Activated naive CD4-positive, alpha-beta T cell treated with anti-CD3 and anti-CD28 coated beads, Interleukin-2, amount 50 U/mL, for 24 hours (primary cell): ENCODE results near the gene ABHD8.

Experiments
- H3K27ac Mint-ChIP-seq: one replicate; pipeline ENCODE4 v1.8.0; 2021; ENCODE audit warnings: mild to moderate bottlenecking, mixed read lengths
- H3K27me3 Mint-ChIP-seq: one replicate; pipeline ENCODE4 v1.8.0; 2021; ENCODE audit warnings: mixed read lengths
- H3K36me3 Mint-ChIP-seq: one replicate; pipeline ENCODE4 v1.8.0; 2021; ENCODE audit warnings: mixed read lengths
- H3K4me1 Mint-ChIP-seq: one replicate; pipeline ENCODE4 v1.8.0; 2021; ENCODE audit warnings: mixed read lengths
- H3K4me3 Mint-ChIP-seq: one replicate; pipeline ENCODE4 v1.8.0; 2021; ENCODE audit warnings: mild to moderate bottlenecking, mixed read lengths
- H3K9me3 Mint-ChIP-seq: one replicate; pipeline ENCODE4 v1.8.0; 2021; ENCODE audit warnings: mixed read lengths

Gene ABHD8, protein sequence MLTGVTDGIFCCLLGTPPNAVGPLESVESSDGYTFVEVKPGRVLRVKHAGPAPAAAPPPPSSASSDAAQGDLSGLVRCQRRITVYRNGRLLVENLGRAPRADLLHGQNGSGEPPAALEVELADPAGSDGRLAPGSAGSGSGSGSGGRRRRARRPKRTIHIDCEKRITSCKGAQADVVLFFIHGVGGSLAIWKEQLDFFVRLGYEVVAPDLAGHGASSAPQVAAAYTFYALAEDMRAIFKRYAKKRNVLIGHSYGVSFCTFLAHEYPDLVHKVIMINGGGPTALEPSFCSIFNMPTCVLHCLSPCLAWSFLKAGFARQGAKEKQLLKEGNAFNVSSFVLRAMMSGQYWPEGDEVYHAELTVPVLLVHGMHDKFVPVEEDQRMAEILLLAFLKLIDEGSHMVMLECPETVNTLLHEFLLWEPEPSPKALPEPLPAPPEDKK

DNA sequence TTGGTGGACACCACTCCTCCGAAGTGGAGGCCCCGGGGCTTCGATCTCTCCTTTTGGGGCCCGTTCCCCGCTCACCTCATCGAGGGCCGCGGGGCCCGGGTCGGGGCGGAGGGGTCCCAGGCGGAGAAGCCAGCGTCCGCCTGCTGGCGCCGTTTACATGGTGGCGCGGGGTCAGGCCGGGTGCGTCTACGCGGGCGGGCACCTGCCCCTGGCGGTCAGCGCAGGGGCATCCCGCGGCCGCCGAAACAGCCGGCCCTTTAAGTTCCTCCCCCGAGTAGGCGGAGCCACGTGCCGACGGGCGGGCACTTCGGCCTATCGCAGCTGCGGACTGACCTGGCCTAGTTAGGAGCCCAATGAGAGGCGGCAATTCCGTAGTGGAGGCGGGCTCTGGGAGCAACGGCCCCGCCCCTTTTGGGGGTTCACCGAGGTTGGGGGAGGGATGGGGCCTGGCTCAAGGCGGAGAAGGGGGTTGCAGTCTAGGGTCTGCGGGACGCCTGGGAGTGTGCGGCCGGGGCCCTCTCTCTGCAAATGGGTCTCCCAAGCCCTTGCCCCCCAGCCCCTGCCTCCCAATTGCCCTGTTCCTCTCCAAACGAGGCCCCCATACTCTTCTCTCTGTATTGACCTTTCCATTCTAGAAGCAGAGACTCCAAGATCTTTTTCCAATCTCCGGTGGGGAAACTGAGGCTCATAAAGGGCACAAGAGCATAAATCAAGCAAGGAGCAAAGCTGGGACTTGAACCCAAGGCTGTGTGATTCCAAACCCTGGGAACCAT is at the start of gene ABHD8:
TSS of gene ABHD8 (minus strand) at position 259 of the 773 bp plus-strand sequence. CDS start 1,809 bp downstream, outside the sequence.
- Mint-ChIP-seq H3K27ac (peak within 1 kb of the TSS; percentile 30), H3K4me3 (peak within 1 kb of the TSS; percentile 78), H3K36me3 (no peaks in the 10 kb centered on the region), H3K4me1 (peaks cover 43% of the 10 kb centered on the region), H3K9me3 (no peaks in the 10 kb centered on the region), H3K27me3 (no peaks in the 10 kb centered on the region)

DNA sequence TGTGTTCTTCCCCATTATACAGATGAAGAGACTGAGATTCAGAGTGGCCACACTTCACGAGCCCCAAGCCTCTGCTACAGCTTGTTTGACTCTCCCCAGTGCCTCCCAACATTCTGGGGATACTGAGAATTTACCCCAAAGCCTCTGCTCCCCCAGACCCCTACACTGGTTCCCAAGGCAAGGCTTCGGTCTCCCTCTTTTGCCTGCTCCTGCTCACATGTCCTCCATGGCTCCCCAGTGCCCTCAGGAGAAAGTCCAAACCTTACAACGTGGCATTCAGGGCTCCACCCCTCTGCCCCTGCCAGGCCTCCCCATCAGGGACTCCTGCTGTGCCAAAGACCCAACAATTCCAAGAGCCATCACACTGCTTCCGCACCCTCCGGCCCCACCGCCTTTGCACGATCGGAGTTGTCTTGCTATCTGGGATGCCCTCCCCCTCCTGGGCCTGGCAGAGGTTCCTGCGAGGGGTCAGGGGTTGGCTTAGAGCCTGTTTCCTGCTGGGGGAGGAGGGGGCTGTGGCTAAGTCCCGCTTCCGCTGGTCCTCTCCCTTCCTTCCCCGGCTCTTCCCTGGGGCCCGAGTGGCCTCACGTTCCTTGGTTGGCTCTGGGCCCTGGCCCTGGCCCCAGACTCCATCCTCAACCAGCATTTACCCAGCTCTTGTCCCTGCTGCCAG is 49.5 kb upstream of the ABHD8 start:
- no peak overlapping the region for H3K4me3 Mint-ChIP-seq
- no peak overlapping the region for H3K27ac Mint-ChIP-seq
- H3K9me3 Mint-ChIP-seq: no peaks in the 10 kb centered on the region
- peaks cover 9% of the 10 kb centered on the region for H3K27me3 Mint-ChIP-seq
- H3K36me3 Mint-ChIP-seq: no peaks in the 10 kb centered on the region
- no peaks in the 10 kb centered on the region for H3K4me1 Mint-ChIP-seq

DNA sequence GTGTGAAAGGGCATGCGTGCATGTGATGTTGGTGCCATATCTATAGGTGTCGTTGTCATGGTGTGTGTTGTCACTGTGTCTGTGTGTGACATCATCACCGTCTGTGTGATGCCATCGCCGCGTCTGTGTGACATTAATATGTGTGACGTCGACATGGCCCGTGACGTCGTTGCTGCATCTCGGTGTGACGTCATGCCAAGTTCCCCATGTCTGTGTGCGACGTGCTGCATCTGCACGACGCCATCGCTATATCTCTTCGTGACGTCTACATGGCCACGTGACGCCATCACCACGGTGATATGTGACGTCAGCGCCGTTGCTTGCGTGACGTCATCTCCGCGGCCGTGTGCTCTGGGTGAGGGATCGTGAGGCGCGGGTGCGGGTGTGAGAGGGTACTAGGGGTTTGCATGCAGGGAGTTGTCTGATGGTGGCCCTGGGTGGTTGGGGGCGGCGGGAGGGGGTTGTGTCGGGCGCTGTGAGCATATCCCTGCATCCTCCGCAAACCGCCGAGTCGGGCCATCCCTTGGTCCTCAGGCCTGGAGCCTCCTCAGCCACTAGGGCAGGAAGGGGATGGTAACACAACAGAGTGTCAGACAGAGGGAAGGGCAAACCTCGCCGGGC is 48.7 kb upstream of the ABHD8 start:
- Mint-ChIP-seq H3K4me1 (no peaks in the 10 kb centered on the region), H3K36me3 (no peaks in the 10 kb centered on the region), H3K9me3 (no peaks in the 10 kb centered on the region), H3K27ac (no peak overlapping the region), H3K27me3 (peaks cover 10% of the 10 kb centered on the region), H3K4me3 (no peak overlapping the region)

DNA sequence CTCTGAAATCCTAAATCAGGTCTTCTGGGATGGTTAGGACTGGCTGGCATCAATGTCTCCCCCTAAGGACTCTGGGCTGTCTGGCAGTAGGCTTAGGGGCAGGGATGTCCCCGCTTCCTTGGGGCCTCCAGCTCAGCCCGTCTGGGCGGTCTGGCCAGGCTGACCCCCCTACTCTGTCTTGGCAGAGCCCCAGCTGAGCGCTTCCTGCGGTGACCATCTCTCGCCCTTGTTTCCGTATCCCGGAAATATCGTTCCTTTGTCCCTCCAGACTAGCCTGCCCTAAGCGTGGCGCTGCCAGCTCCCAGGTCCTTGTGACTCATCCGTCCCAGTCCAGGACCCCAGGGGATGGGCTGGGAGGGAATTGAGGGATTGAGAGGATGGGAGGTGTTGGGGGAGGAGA is 45.5 kb upstream of the ABHD8 start:
- Mint-ChIP-seq H3K36me3 (no peaks in the 10 kb centered on the region), H3K27ac (no peak overlapping the region), H3K4me1 (peaks cover 6% of the 10 kb centered on the region), H3K4me3 (no peak overlapping the region), H3K27me3 (peaks cover 10% of the 10 kb centered on the region), H3K9me3 (no peaks in the 10 kb centered on the region)

DNA sequence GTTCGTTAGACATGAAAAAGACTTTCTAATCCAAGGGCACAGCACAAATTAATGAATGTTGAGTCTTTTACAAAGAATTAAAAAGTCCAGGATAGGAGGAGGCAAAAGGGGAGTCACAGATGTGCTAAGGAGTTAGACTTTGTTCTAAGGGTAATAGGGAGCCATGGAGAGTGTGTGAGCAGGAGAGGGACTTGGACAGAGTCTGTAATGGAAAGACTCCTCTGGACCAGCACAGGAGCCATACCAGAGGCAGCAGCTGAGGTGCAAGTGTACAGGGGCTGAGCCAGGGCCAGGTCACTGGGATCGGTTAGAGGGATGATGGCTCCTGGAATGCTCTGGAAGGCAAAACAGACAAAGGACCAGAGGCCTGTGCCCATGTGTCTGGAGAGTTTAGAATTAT is 44.7 kb upstream of the ABHD8 start:
- no peak overlapping the region for H3K4me3 Mint-ChIP-seq
- H3K27ac Mint-ChIP-seq: no peak overlapping the region
- H3K27me3 Mint-ChIP-seq: peaks cover 9% of the 10 kb centered on the region
- no peaks in the 10 kb centered on the region for H3K9me3 Mint-ChIP-seq
- no peaks in the 10 kb centered on the region for H3K36me3 Mint-ChIP-seq
- H3K4me1 Mint-ChIP-seq: peaks cover 6% of the 10 kb centered on the region

DNA sequence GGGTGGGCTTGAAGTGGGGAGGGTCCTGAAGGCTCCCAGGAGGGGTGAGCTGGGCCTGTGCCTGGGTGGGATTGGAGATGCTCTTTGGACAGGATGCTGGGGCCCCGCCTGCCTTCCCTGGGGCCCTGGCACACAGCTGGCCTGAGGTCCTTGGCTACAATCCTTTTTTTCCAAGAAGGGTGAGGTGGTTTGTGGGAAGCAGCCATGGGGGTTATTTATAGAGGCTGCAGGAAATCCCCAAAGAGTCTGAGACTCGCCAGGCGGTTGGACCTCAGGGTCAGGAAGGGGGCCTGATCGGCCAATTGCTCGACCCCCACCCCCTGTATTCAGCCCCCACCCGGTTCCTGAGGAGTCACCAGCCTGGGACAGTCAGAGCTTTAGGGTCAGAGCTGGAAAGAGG is 44.1 kb upstream of the ABHD8 start:
- Mint-ChIP-seq H3K27ac (no peak overlapping the region), H3K27me3 (peaks cover 9% of the 10 kb centered on the region), H3K36me3 (no peaks in the 10 kb centered on the region), H3K9me3 (no peaks in the 10 kb centered on the region), H3K4me3 (no peak overlapping the region), H3K4me1 (peaks cover 6% of the 10 kb centered on the region)

DNA sequence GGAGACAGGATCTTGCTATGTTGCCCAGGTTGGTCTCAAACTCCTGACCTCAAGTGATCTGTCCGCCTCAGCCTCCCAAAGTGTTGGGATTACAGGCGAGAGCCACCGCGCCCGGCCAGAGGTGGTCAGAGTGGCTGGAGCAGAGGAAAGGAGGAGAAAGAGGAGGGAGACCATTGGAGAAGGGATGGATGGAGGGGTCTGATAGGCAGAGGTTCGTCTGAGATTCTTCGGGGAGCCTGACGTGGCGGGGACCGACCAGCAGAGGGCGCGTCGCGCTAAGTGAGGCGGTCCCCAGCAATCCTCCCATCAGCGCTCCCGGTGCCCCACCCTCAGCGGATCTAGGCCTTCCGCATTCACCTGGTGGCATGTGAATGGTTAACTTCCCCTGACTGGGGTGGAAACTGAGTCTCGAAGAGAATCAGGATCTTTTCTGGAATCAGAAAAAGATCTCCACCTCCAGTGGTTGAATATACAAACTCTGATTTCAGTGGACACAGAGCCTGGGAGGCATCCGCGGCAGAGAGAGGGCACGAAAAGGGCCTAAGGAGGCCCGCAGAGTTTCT is 43.0 kb upstream of the ABHD8 start:
- Mint-ChIP-seq H3K4me1 (peaks cover 6% of the 10 kb centered on the region), H3K36me3 (no peaks in the 10 kb centered on the region), H3K4me3 (no peak overlapping the region), H3K27me3 (peaks cover 5% of the 10 kb centered on the region), H3K27ac (no peak overlapping the region), H3K9me3 (no peaks in the 10 kb centered on the region)

DNA sequence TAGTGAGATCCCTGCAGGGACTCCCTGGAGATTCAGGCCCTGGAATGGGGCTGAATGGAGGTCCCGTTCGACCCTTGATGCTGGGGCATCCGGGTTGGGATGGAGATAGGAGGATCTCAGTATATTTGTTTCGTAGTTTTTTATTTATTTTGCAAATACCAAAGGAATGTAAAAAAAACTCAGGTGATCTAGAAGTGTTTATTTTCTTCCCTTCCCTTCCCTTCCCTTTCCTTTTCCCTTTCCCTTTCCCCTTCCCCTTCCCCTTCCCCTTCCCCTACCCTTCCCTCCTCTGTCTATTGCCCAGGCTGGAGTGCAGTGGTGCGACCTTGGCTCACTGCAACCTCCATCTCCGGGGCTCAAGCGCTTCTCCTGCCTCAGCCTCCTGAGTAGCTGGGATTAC is 38.6 kb upstream of the ABHD8 start:
- Mint-ChIP-seq H3K27me3 (no peaks in the 10 kb centered on the region), H3K4me3 (no peak overlapping the region), H3K36me3 (no peaks in the 10 kb centered on the region), H3K9me3 (no peaks in the 10 kb centered on the region), H3K4me1 (peaks cover 11% of the 10 kb centered on the region), H3K27ac (no peak overlapping the region)

DNA sequence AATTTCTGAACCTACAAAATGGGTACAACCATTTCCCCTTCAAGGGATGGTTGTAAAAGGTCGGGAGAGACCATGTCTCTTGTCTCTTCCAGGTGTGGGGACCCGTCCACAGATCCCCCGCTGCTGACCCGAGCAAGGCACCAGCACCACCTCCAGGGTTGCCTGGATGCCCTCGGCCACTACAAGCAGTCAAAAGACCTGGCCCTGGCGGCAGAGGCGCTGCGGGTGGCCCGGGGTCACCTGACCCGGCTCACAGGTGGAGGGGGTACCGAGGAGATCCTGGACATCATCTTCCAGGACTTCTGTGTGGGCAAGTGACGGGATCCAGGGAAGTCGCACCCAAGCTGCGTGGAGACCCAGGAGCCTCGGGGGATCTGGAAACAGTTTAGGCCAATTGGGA is 38.2 kb upstream of the ABHD8 start:
- Mint-ChIP-seq H3K4me1 (peaks cover 10% of the 10 kb centered on the region), H3K36me3 (no peaks in the 10 kb centered on the region), H3K27me3 (no peaks in the 10 kb centered on the region), H3K27ac (no peak overlapping the region), H3K9me3 (no peaks in the 10 kb centered on the region), H3K4me3 (no peak overlapping the region)

DNA sequence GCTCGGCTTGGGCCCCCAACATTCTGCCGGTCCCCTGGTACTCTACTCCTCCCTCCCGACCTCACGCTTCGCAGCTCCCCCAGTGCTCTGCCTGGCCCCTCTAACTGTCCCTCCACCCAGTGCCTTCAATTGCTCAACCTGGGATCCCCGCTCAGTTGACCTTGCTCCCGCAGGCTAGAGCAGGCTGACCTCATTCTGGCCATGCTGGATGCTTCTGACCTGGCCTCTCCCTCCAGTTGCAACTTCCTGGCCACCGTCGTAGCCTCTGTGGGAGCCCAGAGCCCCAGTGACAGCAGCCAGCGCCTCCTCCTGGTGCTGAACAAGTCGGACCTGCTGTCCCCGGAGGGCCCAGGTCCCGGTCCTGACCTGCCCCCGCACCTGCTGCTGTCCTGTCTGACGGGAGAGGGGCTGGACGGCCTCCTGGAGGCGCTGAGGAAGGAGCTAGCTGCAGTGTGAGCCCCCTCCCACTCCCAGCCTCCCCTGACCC is 37.7 kb upstream of the ABHD8 start:
- Mint-ChIP-seq H3K4me3 (no peak overlapping the region), H3K4me1 (peaks cover 5% of the 10 kb centered on the region), H3K27me3 (no peaks in the 10 kb centered on the region), H3K27ac (no peak overlapping the region), H3K36me3 (no peaks in the 10 kb centered on the region), H3K9me3 (no peaks in the 10 kb centered on the region)

DNA sequence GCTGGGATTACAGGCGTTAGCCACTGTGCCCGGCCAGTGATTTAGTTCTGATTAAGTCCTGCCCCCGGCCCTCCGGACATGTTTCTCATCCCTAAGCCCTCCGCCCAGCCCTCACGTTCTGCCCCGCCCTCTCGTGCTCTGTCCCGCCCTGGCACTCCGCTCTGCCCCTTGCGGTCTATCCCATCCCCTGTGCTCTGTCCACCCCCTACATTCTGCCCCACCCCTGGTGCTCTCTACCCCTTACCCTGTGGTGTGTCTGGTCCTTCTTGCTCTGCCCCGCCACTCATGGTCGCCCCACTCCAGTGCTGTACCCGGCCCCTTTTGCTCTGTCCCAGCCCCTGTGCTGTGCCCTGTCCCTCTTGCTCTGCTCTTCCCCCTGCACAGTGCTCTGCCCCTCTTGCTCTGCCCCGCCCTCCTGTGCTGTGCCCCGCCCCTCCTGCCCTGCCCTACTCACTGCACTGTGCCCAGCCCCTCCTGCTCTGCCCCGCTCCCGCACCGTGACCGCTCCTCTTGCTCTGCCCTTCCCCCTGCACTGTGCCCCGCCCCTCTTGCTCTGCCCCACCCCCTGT is 37.2 kb upstream of the ABHD8 start:
- Mint-ChIP-seq H3K27me3 (no peaks in the 10 kb centered on the region), H3K27ac (no peak overlapping the region), H3K4me1 (peaks cover 4% of the 10 kb centered on the region), H3K4me3 (no peak overlapping the region), H3K36me3 (no peaks in the 10 kb centered on the region), H3K9me3 (no peaks in the 10 kb centered on the region)

DNA sequence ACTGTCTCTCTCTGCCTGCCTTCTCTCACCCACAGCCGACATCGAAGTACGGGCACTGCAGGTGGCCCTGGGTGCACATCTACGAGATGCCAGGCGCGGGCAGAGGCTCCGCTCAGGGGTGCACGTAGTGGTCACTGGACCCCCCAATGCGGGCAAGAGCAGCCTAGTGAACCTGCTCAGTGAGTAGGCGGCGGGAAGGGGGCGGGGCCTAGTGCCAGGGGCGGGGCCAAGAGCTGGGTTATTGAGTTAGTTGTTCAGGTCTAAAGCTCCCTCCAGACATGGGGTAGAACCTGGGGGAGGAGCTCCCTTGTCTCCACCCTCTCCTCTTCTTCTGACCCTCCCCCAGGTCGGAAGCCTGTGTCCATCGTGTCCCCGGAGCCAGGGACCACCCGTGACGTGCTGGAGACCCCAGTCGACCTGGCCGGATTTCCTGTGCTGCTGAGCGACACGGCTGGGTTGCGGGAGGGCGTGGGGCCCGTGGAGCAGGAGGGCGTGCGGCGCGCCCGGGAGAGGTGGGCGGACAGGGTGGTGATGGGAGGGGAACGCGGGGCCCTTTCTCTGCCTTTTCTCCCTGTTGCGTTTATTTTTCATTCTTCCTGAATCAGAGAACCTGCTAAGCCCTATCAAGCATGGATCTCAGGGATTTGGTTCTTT is 36.0 kb upstream of the ABHD8 start:
- Mint-ChIP-seq H3K36me3 (no peaks in the 10 kb centered on the region), H3K4me1 (peaks cover 13% of the 10 kb centered on the region), H3K9me3 (no peaks in the 10 kb centered on the region), H3K27me3 (no peaks in the 10 kb centered on the region), H3K4me3 (peak overlapping the region; percentile 88), H3K27ac (no peak overlapping the region)

DNA sequence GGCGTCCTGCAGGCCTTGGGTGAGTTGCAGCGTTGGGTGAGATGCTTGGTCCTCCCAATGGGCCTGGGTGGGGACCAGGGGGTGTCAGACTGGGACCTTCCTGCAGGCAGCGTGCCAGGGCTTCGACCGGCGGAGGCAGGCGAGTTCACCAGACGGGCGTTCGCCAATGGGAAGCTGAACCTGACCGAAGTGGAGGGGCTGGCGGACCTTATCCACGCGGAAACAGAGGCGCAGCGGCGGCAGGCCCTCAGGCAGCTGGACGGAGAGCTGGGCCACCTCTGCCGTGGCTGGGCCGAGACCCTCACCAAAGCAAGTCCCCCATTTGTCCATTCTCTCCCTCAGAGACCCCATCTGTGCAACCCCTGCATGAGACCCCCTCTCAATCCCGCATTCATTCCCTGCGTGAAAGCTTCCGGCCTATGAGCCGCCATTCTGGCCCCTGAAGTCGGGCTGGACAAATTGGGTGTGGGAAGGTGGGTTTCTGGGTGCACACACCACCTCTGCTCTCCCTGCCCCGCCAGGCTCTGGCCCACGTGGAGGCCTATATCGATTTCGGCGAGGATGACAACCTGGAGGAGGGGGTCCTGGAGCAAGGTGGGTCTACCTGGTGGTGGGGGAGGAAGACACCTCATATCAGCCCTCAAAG is 35.3 kb upstream of the ABHD8 start:
- Mint-ChIP-seq H3K4me3 (peak overlapping the region; percentile 88), H3K27me3 (no peaks in the 10 kb centered on the region), H3K9me3 (no peaks in the 10 kb centered on the region), H3K4me1 (peaks cover 18% of the 10 kb centered on the region), H3K27ac (no peak overlapping the region), H3K36me3 (no peaks in the 10 kb centered on the region)
